ELR (cell line): ENCODE data around the gene SLC6A19.

Source experiments
- DNase-seq: peaks from one replicate; pipeline ENCODE4 v3.0.0-alpha.2; 2015; ENCODE audit warnings: low read depth

Gene SLC6A19

DNA sequence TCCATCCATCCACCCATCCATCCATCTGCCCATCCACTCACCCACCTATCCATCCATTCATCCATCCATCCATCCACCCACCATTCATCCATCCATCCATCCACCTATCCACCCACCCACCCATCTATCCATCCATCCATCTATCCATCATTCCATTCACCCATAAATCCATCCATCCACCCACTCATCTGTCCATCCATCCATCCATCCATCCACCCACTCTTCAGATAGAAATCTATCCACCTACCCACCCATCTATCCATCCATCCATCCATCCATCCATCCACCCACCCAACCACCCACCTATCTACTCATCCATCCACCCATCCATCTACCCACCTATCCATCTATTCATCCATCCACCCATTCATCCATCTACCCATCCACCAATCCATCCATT is 35.0 kb upstream of the SLC6A19 start:
- no peak for DNase-seq

DNA sequence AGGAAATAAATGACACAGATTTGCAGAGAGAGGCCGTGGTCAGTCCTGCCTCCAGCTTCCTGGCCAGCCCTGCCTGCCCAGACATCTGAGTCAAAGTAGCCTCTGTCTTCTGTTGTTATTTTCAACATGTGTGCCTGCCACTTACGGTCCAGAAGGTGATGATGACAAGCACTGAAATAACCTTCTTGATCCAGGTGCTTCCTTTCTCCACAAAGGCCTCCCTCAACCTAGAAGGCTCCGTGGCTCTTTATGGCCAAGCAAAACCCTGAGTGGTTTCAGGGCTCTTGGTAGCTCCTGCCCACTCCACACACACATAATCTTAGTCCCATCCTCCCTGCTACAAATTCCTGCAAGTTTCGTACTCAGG is 34.1 kb upstream of the SLC6A19 start:
- DNase-seq, result no peak

DNA sequence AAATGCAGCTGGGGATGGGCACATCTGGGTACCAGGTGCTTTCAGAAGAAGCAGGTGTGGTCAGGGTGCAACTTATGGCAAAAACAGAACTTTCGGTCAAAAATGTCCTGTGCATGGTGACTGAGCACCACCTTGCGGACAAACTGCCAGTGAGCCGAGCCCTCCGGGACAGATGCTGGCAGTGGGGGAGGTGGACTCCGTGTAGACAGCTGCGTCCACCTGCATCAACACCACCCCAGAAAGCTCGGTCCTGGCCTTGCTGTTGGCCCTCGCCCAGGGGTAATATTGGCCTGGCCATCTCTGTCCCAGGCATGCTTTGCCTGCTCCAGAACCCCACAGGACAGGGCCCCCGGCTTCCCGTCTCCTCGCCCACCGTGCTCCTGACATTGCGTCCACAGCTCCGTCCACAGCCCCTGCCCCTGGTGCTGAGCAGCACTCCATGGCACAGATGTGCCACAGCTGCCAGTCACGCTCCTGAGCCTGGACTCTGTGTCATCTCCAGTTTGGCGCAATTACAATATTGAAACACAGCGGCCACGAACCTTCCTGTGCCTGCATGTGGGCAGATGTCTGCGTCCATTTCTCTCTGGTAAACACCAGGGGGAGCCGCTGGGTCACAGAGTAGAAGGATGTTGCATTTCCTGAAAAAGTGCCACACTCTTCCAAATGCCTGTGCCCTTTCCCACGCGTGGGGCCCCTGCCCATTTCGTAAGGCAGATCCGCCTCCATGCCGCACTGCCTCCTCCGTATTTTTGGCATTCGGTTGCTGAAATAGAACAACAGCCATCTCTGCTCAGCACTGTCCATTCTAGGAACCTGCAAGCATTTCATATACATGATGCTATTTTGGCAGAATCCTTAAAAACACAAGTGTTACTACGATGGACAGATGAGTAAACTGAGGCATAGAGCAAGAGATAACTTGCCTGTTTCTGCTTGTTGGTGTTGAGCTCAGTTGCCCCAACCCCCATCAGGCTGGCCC is 33.4 kb upstream of the SLC6A19 start:
- peak; percentile 63 for DNase-seq

DNA sequence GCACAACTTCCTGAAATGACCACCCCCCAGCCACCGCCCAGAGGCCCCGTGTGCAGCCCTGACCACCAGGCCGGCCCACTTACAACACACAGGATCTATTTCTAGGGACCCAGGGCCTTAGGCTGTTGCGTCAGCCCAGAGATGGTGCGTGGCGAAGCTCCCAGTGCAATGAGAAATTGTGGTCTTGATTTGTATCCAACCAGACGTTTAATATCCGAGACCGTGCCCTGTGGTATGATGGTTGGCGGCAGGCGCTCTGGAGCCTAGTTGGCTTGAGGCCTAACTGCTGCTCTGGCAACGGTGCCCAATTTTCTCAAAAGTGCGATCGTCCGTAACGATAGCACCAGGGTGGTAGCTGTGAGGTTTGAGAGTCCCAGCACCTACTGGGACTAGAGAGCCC is 32.6 kb upstream of the SLC6A19 start:
- DNase-seq, result no peak

DNA sequence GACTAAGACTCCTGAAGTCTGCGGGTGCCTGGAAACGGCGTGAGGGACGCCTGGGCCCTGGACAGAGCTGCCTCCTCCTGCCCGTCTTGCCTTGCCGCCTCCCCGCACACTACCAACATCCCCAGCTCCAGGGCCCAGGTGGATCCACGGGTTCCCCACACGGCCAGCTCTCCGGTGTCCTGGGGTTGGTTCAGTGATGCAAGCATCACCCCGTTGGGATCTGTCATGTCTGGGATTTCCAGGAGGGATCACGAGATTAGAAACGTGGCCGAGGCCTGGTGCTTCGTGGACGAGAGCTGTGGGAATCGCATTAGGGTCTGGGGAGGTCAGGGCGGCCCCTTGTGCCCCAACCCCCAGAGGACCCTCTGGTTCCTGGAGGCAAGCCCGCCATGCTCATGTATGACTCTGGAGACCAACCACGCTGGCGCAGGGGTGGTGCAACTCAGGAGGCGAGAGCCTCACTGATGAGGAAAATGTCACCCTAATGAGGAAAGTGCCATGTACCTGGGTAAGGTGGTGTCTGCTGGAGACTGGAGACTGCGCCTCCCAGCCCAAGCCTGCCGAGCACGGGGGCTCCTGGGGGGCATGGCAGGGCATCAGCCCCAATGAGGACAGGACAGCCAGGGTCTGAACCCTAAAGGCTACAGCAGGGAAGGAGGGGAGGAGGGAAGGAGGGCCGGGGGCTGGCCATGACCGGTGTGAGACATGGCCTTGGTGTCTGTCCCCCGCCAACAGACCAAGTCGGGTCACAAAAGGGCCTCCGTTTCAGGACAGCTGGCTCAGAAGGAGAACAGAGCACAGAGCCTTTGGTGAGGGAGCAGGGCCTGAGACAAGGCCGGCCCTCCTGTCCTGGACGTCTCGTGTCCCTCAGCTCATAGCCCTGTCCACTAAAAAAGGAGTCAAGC is 31.9 kb upstream of the SLC6A19 start:
- no peak for DNase-seq

DNA sequence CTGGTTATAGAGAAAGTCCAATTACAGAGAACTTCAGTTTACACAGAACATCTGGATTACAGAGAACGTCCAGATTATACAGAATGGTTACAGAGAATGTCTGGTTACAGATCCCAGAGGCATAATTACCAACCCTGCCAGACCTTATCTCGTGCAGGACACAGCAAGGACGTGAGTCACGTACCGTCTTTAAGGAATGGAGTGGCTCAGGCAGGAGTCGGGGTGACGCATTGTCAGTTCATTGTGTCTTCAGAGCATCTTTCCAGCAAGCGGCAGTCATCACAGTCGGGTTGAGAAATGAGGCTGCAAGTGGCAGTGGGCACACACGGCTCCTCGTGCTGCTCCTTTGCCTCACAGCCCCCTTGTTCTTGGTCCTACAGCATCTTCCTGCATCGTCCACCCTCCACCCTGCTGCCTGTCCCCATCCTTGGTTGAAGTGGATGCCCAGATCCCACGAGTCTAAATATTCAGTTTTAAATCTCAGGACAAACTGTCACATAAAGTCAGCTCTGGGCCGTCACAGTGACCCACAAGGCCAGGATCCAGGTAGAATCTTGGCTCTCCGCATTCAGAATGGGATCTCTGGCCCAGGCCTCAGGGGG is 30.0 kb upstream of the SLC6A19 start:
- peak; percentile 71 for DNase-seq

DNA sequence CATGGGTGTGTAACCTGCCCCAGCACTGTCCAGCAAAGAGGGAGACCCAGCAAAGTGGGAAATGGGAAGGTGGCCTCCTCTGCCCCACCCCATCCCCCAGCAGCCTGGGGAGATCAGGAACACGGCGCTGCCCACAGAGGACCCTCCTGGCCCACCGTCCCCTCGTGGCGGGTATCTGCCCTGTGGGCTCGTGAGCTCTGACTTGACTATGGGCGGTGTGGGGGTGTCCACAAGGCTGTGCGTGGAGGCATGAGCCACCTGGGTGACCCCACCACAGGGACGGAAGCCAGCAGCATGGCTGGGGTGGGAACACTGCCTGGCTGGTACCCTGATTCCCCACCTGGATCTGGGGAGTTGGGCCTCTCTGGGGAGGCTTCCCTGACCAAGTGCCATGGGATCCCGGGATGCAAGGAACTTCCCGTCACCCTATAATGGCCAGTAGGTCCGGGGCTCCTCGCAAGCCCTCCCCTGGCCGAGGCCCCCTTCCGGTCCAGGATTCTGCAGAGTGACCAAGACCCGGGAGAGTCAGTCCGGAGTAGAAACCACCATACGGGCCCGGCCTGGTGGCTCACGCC is 29.3 kb upstream of the SLC6A19 start:
- no peak for DNase-seq

DNA sequence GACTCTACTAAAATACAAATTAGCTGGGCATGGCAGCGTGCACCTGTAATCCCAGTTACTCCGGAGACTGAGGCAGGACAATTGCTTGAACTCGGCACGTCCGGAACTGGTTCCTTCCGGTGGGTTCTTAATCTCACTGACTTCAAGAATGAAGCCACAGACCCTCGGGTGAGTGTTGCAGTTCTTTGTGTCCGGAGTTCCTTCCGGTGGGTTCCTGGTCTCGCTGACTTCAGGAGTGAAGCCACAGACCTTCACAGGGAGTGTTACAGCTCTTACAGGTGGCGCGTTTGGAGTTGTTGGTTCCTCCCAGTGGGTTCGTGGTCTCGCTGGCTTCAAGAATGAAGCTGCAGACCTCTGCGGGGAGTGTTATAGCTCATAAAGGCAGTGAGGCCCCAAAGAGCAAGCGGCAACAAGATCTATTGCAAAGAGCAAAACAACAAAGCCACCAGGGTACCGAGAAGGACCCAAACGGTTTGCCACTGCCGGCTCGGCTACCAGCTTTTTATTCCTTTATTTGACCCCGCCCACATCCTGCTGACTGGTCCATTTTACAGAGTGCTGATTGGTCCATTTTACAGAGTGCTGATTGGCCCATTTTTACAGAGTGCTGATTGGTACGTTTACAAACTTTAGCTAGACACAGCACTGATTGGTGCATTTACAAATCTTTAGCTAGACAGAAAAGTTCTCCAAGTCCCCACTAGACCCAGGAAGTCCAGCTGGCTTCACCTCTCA is 28.6 kb upstream of the SLC6A19 start:
- DNase-seq, result no peak

DNA sequence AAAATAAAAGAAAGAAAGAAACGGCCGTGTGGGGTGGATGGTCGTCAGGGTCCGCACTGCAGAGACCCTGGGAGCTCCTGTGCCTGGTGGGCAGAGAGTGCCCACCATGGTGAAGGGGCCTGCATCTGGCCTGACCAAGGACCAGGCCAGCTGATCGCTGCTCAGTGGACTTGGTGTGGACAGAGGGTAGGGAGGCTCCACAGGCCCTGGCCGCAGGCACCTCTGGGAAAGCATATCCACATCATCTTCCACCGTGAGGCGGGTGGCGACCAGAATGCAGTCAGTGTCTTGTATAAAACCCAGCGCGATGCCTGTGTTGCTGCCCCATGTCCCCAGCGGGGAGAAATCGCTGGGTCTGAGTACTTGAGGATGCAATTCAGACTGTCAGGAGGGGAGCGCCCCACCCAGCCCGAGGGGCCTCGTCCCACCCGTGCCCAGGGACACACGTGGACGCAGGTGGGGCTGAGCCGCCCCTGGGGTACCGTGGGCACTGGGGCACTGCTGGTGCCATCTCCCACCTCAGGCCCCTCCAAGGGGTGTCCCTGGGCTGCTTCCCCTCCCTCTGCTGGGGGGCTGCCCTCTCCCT is 27.8 kb upstream of the SLC6A19 start:
- DNase-seq, result no peak

DNA sequence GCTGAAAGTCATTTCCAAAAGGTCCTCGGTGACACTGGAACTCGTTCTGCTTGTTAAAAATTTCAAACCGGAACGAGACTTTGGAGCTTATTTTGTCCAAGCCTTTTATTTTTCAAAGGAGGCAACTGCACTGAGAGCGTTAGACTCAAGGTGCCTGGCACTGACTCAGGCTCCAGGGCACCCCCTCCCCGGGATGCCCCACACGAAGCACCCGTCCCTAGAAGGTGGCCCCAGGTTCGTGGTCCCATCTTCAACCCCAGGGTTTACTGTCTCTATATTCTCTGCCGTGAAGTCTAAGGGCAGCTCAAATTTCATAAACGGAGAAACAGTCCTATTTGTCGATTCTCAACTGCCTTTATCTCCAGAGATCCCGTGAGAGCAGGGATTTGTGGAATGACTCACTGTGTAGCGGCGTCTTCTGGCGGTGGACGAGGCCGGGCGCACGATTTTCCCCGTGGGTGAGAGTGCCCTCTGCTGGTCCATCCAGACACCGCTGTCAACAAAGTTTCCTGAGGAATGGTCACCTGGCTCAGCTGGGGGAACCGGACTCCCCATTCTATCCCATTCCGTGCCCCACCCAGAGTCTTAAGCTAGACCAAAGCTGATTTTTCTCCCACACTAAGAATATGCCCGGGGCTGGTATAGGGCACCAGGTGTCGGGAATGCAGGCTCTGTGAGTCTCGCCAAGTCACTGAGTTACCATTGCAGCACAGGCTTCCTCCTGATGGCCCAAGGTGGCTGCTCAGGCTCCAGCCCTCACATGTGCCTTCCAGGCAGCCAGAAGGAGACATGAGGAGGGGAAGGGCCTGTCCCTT is 27.1 kb upstream of the SLC6A19 start:
- peak; percentile 62 for DNase-seq

DNA sequence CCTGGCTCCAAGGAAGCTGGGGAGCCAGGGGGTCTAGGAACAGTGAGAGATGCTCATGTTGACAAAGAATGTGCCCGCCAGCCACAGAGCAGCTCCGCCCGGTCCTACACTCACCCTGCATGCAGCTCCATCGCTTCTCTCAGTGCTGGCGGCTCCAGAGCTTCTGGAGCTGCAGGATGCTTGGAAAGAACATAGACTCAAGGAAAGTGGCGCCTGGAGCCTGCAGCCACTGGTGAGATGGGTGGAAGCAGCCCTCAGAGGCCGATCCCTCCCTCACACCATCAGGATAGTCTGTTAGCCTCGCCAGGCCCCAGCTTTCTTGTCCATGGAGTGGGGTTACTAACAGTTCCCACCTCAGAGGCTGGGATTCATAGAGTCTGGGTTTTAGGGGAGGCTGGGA is 26.4 kb upstream of the SLC6A19 start:
- DNase-seq, result no peak

DNA sequence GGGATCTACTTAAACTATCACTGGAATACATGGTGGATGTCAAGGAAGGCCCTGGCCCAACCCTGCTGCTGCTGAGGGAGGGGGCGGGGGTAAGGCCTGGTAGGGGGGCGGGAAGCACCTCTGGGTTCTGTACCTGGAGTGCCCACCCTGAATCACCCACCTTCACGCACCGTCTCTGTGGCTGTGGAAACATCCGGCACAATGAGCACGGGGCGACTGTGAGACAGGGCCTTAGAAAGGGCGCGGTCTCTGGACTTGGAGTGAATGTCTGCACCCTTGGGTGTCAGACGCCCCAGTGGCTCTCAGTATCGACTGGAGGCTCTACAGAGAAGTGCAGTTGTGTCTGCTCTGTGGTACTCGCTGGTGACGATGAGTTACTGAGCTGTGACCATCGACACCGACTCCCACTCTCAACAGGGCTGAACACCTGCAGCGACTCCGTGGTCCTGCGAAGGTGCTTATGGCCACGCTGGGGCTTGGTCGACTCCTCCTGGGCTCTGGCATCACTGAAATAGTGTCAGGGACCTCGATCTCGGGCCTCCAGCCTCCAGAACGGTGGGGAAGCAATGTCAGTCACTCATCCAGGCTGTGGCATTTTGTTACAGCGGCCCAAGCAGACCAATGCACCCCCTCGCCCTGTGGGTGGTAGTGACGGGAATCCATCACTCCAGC is 25.5 kb upstream of the SLC6A19 start:
- no peak for DNase-seq

DNA sequence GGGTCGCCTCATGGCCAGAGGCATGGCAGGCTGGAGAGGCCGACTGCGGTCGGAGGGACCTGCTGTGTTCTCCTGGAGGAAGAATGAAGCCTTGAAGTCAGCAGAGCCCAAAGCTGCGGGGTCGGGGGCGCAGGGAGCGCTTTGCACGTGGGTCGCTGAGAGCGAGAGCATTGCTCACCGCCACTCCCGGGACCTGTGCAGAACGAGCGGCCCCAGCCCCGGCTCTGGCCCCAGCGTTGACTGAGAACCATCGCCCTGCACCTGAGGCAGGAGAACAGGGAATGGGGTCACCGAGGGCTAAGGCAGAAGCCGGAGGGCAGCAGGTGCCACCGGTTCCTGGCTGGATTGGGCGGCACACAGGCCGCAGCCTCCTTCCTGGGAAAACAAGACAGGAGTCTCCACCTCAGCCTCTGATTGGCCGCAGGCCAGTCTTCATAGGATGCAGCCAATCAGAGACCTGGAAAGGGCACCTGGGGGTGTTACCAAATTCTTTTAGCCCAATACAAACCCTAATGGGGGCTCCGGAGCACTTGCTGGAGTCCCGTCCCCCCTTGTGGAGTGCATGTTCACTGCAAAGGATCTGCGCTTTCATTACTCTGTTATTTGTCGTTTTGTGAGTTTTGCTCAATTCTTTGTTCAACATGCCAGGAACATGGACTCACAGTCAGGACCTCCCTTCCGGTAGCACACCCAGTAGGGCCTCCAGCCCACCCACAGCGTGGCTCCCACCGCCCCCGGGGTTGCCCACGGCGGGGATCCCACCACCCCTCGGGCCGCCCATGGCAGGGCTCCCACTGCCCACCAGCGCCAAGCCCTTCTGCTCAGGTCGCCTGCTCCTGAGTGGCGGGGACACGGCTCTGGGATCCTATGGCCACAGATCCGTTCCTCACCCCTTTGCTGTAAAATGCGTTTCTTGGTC is 24.7 kb upstream of the SLC6A19 start:
- DNase-seq, result no peak

DNA sequence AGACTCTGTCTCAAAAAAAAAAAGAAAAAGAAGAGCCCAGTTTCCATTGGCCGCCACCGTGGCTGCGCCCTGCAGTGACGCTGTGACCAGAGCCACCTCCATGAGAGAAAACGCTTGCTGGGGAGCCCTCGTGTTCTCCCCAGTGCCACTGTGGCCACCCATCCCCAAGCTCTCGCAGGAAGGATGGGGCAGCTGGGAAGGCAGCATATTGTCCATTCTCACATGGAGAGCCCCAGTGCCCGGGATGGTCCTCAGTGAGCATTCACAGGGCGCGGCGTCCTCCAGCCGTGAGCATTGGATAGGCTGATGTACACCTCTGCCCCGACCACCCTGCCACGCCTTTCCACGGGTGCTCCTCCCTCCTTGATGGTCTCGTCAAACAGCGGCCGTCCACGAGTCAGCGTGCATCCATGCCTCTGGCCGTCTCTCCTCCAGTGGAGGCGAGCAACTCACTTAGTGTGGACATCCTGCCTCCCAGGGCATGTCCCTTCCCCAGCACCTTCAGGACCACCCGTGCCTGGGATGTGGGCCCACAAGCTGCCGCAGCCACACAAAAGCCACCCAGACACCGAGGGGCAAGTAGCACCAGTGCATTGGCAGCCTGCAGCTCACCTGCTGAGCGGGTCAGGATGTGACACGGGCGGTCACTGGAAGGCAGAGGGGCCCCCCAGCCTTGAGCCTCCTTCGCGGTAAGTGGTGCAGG is 23.4 kb upstream of the SLC6A19 start:
- no peak for DNase-seq

DNA sequence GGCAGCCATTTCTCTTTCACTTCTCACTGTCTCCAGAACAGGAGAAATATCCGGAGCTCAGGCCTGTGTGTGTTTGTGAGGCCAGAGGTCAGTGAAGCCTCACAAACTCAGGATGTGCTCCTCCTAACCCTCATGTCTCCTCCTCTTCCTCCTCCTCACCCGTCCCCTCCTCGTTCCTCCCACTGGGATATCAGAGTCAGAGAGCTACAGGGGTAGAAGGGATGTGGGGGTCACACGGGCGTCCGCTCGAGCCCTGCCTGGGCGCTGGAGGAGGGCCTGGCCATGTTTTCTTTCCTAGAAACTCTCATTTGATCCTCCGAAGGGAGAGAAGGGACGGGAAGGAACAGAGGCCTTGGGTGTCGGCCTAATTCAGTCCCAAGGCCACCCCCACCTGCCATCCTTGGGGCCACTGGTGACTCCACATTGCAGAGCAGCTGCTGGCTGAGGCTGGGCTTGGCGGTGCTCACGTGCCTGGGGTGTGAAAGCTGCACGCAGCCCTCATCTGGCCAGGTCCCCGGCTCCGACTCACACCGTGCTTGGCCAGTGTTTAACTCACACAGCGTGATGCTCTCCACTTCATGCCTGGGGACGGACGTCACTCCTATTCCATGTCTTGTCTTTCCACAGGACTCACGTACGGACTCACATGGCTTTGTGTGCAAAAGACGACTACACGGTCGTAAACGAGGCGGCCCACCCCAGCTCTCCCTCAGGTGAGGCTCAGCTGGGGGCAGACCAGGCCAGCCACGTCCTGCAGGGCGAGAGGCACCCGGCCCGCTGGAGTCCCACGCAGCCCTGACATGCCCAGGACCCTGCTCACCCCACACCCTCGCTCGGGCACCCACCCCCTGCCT is 22.6 kb upstream of the SLC6A19 start:
- no peak for DNase-seq

DNA sequence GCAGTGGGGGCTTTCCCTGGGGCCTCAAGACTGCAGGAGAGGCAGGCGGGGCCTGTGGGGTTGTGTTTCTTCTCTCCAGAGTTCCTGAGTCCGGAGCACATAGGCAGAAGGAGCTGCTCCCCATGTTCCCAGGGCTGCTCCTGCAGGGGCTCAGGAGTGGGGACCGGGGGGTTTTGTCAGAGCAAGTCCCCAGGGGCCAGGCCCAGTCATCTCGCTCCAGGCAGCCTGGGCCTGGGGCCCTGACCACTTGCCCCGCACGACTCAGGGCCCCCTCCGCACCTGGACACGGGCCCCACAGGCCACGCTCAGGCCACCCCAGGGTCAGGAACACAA is 22.0 kb upstream of the SLC6A19 start:
- DNase-seq, result no peak

DNA sequence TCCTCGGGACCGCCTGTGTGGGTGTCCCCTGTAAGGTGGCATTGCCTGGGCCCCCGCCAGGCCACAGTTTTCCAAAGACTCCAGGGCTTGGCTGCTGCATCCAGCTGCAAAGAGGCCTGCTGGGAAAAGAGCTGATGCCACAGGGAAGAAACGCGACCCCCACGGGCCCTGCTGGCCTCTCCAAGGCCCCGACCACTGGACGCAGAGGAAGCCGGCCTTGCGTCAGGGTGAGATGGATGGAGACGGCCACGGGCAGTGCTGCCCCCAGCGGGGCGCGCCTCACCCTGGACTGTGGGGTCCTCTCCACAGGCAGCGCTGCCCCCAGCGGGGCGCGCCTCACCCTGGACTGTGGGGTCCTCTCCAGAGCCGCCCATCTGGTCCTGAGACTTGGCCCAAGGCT is 21.3 kb upstream of the SLC6A19 start:
- no peak for DNase-seq
